Adrenal gland (tissue), 12 donors: ENCODE results near the gene UBE2J2. TPM values are rescaled to one million over a fixed set of nuclear protein-coding genes. Genes with fewer than 3 reads are reported as not detected.

Experiments
- DNase-seq, 7 donors: peaks; one replicate each; pipeline ENCODE4 v3.0.0-alpha.2; 2019 to 2020
- H3K27ac ChIP-seq, 5 donors: fragments of 200-600 bp; sonication (generic) in 4 of 5; 1 replicate in 3 of 5; 2 replicates in 2 of 5; pipeline versions ENCODE4 v1.5.1 to v1.8.0; 2016 to 2020; ENCODE audit warnings: mild to moderate bottlenecking in 1 of 5
- H3K27me3 ChIP-seq: fragments of 200-600 bp; 2 replicates; pipeline ENCODE4 v1.8.0; 2021
- H3K36me3 ChIP-seq, 2 donors: fragments of 200-600 bp; replicated peaks in 1 of 2; 1 replicate in 1 of 2; 2 replicates in 1 of 2; pipeline versions ENCODE4 v1.5.1 to v1.8.0; 2018 to 2022
- H3K4me1 ChIP-seq, 2 donors: fragments of 200-600 bp; replicated peaks in 1 of 2; 1 replicate in 1 of 2; 2 replicates in 1 of 2; pipeline versions ENCODE4 v1.5.1 to v1.8.0; 2018 to 2021
- H3K4me3 ChIP-seq, 4 donors: fragments of 200-600 bp; sonication (generic) in 3 of 4; one replicate each; pipeline ENCODE4 v1.5.1; 2016 to 2018
- H3K9me3 ChIP-seq, 3 donors: fragments of 200-600 bp; sonication (generic) in 1 of 3; replicated peaks in 1 of 3; 1 replicate in 2 of 3; 2 replicates in 1 of 3; pipeline versions ENCODE4 v1.5.1 to v1.8.0; 2016 to 2021
- POLR2A ChIP-seq, 2 donors: fragments of 450-650 bp; IDR thresholded peaks; one replicate each; pipeline ENCODE4 v1.6.1; 2017; ENCODE audit warnings: antibody characterized with exemption in 2 of 2, mild to moderate bottlenecking in 2 of 2, moderate library complexity in 1 of 2
- WGBS, 4 donors: extraction: QIAGEN DNeasy Blood & Tissue Kit in 2 of 4; methylation state at CpG; one replicate each; pipeline versions ENCODE4 v1.1.5 to v1.1.7; 2013 to 2017; 5-methylcytosine and 5-hydroxymethylcytosine counted together
- intact Hi-C, 2 donors: fragments of 100-400 bp; cut with DNase I; formaldehyde crosslinking; loops; one replicate each; pipeline versions ENCODE4 v1.14.1 to v1.15.0; 2022 to 2023
- polyA plus RNA-seq, 3 donors: library from polyadenylated mRNA; stranded (reverse); fragments of 200-250 nt in 2 of 3; fragments of 350-450 nt in 1 of 3; fragmentation: Illumina TruSeq in 1 of 3; extraction: RNeasy Lipid Tissue Mini Kit (QIAGEN cat#74804) in 1 of 3; gene quantifications; one replicate each; pipeline ENCODE4 v1.2.3, GENCODE V29; 2013 to 2014
- total RNA-seq, 9 donors: library from RNA; depleted of rRNA in 4 of 9; stranded (reverse); fragments of >200 nt in 4 of 9; fragments of 120-200 nt in 1 of 9; fragmentation: NEBNext Ultra II Directional in 1 of 9; extraction: Animal tissue kit (Norgen Biotek cat#: 25700) in 1 of 9; gene quantifications; one replicate each; pipeline versions ENCODE4 v1.1.0 to v1.2.4, GENCODE V29; 2013 to 2023
- TF ChIP-seq, protein P1 (sequence below), 6 experiments: fragments of 450-650 bp in 4 of 6; fragments of 200-600 bp in 2 of 6; sonication (generic) in 1 of 6; IDR thresholded peaks; 1 replicate in 5 of 6; 2 replicates in 1 of 6; pipeline versions ENCODE4 v1.5.1 to v1.8.0; 2016 to 2021; ENCODE audit warnings: antibody characterized with exemption in 6 of 6, mild to moderate bottlenecking in 2 of 6, moderate library complexity in 1 of 6
- donor health status: healthy with polysubstance abuse.
- donor health status: Bipolar disorder and iron deficiency.
- donor health status: DM: yes; HTN: yes; CAD: no.
- donor health status: DM: no; HTN: no; CAD: no.
- donor health status: DM: no; HTN: no; CAD: no.
- donor health status: DM: yes; HTN: yes; CAD: no.

The UBE2J2 gene
- total and polyA plus RNA-seq, 12 donors, result 30.1 to 74.4 (median 49.8) TPM

DNA sequence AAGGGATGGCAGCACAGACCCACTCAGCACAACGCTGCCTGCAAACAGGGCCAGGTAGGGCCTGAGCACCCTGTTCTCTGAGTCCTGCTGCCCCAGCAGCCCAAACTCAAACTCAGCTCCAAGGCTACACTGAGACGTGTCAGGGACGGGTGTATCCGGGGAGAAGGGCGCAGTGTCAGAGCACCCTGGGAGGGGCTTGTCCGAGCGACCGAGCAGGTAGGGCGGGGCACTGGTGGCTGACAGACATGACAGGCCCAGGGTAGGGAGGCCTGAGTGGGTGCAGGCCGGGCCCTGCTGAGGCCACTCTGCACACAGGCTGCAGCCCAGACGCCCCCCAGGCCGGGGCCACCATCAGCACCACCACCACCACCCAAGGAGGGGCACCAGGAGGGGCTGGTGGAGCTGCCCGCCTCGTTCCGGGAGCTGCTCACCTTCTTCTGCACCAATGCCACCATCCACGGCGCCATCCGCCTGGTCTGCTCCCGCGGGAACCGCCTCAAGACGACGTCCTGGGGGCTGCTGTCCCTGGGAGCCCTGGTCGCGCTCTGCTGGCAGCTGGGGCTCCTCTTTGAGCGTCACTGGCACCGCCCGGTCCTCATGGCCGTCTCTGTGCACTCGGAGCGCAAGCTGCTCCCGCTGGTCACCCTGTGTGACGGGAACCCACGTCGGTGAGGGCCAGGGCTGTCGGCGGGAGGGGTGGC is 12.1 kb upstream of the UBE2J2 start:
- Histone ChIP-seq H3K27ac (no peak overlapping the region), H3K36me3 (no peaks in the 10 kb centered on the region), H3K9me3 (no peaks in the 10 kb centered on the region), H3K4me1 (peaks cover 4 to 16% of the 10 kb centered on the region in 2 donors), H3K27me3 (peaks cover 18% of the 10 kb centered on the region), H3K4me3 (no peak overlapping the region)
- DNase-seq, result no peak
- WGBS, 4 donors, result 67 to 73% (median 71%) methylated on average over 14 to 37 of the region's 37 CpGs
- TF ChIP-seq POLR2A (IDR thresholded peaks at IDR 0.05), result no peak
- TF ChIP-seq, protein P1, sequence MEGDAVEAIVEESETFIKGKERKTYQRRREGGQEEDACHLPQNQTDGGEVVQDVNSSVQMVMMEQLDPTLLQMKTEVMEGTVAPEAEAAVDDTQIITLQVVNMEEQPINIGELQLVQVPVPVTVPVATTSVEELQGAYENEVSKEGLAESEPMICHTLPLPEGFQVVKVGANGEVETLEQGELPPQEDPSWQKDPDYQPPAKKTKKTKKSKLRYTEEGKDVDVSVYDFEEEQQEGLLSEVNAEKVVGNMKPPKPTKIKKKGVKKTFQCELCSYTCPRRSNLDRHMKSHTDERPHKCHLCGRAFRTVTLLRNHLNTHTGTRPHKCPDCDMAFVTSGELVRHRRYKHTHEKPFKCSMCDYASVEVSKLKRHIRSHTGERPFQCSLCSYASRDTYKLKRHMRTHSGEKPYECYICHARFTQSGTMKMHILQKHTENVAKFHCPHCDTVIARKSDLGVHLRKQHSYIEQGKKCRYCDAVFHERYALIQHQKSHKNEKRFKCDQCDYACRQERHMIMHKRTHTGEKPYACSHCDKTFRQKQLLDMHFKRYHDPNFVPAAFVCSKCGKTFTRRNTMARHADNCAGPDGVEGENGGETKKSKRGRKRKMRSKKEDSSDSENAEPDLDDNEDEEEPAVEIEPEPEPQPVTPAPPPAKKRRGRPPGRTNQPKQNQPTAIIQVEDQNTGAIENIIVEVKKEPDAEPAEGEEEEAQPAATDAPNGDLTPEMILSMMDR (IDR thresholded peaks at IDR 0.05), result no peak
- intact Hi-C loops, result no loop called here

- no peaks in the 10 kb centered on the region for H3K36me3 ChIP-seq
- no peak for DNase-seq
- no peak overlapping the region for H3K4me3 ChIP-seq
- peaks cover 18% of the 10 kb centered on the region for H3K27me3 ChIP-seq
- H3K27ac ChIP-seq, result no peak overlapping the region
- TF ChIP-seq, protein P1 (IDR thresholded peaks at IDR 0.05), result no peak
- TF ChIP-seq POLR2A (IDR thresholded peaks at IDR 0.05), result no peak
- intact Hi-C loops, result no loop called here
- H3K9me3 ChIP-seq, result no peaks in the 10 kb centered on the region
- 60 to 94% (median 91%) methylated on average over 2 to 22 of the region's 22 CpGs for WGBS, 4 donors
- peaks cover 4 to 16% of the 10 kb centered on the region in 2 donors for H3K4me1 ChIP-seq
Measured at GRCh38 chr1:1285102-1285571, 11.5 kb upstream of the UBE2J2 start.

DNA sequence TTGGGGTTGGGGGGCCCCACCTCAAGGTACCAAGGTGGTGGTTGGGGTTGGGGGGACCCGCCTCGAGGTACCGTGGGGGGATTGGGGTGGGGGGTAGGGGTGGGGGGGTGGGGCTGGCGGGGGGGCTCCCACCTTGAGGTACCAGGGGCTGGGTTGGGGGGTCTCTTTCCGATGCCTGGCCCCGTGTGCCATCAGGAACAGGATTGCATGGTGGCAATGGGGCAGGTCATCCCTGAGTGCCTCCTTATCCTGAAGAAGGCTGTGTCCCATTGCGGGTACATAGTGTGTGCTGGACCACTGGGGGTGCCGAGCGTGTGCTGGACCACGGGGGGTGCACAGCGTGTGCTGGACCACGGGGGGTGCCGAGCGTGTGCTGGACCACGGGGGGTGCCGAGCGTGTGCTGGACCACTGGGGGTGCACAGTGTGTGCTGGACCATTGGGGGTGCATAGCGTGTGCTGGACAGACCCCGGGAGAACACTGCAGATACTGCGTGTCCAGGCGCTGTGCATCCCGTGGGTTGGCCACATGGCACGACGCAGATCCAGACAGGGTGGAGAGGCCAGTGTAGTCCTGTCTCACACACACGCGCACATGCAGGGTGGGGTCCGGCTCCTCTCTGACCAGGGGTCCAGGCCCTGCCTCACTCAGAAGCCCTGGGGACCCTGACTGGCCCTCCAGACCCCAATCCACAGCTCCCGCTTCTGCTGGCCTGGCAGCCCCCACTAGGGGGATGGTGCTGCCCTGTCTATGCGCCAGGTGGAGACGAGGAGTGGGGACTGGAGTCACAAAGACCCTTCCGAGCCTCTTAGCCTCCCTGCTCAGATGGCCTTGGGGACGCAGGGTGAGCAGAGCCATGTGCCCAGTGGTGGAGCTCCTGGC is 10.8 kb upstream of the UBE2J2 start:
- Histone ChIP-seq H3K36me3 (no peaks in the 10 kb centered on the region), H3K27me3 (peaks cover 18% of the 10 kb centered on the region), H3K27ac (no peak overlapping the region), H3K9me3 (no peaks in the 10 kb centered on the region), H3K4me1 (peaks cover 4 to 16% of the 10 kb centered on the region in 2 donors), H3K4me3 (no peak overlapping the region)
- no peak for DNase-seq
- 64 to 82% (median 80%) methylated on average over 12 to 31 of the region's 32 CpGs for WGBS, 4 donors
- intact Hi-C loops, result no loop called here
- TF ChIP-seq POLR2A (IDR thresholded peaks at IDR 0.05), result no peak
- TF ChIP-seq, protein P1 (IDR thresholded peaks at IDR 0.05), result no peak

DNA sequence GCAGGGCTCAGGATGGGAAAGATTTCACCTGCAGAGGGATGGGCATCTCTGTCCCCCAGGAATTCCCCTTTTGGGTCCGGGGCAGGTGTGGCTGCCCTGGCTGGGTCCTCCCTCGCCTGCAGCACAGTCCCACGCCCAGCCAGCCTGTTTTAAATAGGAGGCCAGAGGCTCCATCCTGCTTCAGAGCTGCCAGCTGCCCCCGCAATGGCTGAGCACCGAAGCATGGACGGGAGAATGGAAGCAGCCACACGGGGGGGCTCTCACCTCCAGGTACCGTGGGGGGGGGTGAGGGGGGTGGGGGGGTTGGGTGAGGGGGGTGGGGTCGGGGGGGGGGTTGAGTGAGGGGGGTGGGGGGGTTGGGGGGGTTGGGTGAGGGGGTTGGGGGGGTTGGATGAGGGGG is 10.2 kb upstream of the UBE2J2 start:
- no peak for DNase-seq
- Histone ChIP-seq H3K27me3 (peaks cover 18% of the 10 kb centered on the region), H3K4me3 (no peak overlapping the region), H3K36me3 (no peaks in the 10 kb centered on the region), H3K27ac (no peak overlapping the region), H3K4me1 (peaks cover 4 to 16% of the 10 kb centered on the region in 2 donors), H3K9me3 (no peaks in the 10 kb centered on the region)
- 10 to 15% (median 13%) methylated on average over 4 to 8 of the region's 9 CpGs; no CpG with 5 or more reads in 1 of the 4 donors for WGBS, 4 donors
- TF ChIP-seq, protein P1 (IDR thresholded peaks at IDR 0.05), result no peak
- TF ChIP-seq POLR2A (IDR thresholded peaks at IDR 0.05), result no peak
- intact Hi-C loops, result no loop called here
